Ishikawa (cell line): Measurements from ENCODE around the gene EIPR1.

ENCODE experiments used
- CEBPB ChIP-seq: IDR thresholded peaks from 2 replicates; pipeline ENCODE4 v1.6.1; 2012
- CREB1 ChIP-seq: IDR thresholded peaks from 2 replicates; pipeline ENCODE4 v1.6.1; 2012; ENCODE audit warnings: low read depth
- EGR1 ChIP-seq: IDR thresholded peaks from 2 replicates; pipeline ENCODE4 v1.6.1; 2012
- EP300 ChIP-seq: IDR thresholded peaks from 2 replicates; pipeline ENCODE4 v1.6.1; 2012; ENCODE audit warnings: borderline replicate concordance
- FOXM1 ChIP-seq: IDR thresholded peaks from 2 replicates; pipeline ENCODE4 v1.6.1; 2012; ENCODE audit warnings: low read depth, borderline replicate concordance
- NFIC ChIP-seq: IDR thresholded peaks from 2 replicates; pipeline ENCODE4 v1.6.1; 2012
- RAD21 ChIP-seq: IDR thresholded peaks from 2 replicates; pipeline ENCODE4 v1.6.1; 2012; ENCODE audit warnings: low read depth
- TAF1 ChIP-seq: IDR thresholded peaks from 2 replicates; pipeline ENCODE4 v1.6.1; 2012; ENCODE audit warnings: low read depth, mild to moderate bottlenecking
- TCF12 ChIP-seq: IDR thresholded peaks from 2 replicates; pipeline ENCODE4 v1.6.1; 2012; ENCODE audit warnings: low read depth
- TEAD4 ChIP-seq: IDR thresholded peaks from 2 replicates; pipeline ENCODE4 v1.6.1; 2012
- YY1 ChIP-seq: IDR thresholded peaks from 2 replicates; pipeline ENCODE4 v1.6.1; 2012; ENCODE audit warnings: low read depth
- ZBTB7A ChIP-seq: IDR thresholded peaks from 2 replicates; pipeline ENCODE4 v1.6.1; 2012; ENCODE audit warnings: low read depth
- TF ChIP-seq, protein P1 (sequence below): IDR thresholded peaks from 2 replicates; pipeline ENCODE4 v1.6.1; 2012; ENCODE audit warnings: low read depth, mild to moderate bottlenecking
- TF ChIP-seq, protein P2 (sequence below): IDR thresholded peaks from 2 replicates; pipeline ENCODE4 v1.6.1; 2012
- TF ChIP-seq, protein P3 (sequence below): IDR thresholded peaks from 2 replicates; pipeline ENCODE4 v1.6.1; 2012

EIPR1 gene

DNA sequence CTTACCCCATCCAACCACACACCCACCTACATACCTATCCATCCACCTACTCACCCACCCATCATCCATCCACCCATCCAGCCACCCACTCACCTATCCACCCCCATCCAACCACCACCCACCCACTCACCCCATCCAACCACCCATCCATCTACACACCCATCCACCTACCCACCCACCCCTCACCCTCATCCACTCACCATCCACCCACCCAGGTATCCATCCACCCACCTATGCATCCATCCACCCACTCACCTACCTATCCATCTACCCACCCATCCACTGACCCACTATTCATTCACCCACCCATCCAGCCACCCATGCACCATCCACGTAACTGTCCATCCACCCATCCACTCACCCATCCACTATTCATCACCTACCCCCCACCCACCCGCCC is 194.8 kb downstream of the EIPR1 start:
- TF ChIP-seq CEBPB (no peak), YY1 (no peak), ZBTB7A (no peak), EGR1 (no peak), TAF1 (no peak), NFIC (no peak), TCF12 (no peak), TEAD4 (no peak), RAD21 (no peak), FOXM1 (no peak)
- TF ChIP-seq, protein P1, sequence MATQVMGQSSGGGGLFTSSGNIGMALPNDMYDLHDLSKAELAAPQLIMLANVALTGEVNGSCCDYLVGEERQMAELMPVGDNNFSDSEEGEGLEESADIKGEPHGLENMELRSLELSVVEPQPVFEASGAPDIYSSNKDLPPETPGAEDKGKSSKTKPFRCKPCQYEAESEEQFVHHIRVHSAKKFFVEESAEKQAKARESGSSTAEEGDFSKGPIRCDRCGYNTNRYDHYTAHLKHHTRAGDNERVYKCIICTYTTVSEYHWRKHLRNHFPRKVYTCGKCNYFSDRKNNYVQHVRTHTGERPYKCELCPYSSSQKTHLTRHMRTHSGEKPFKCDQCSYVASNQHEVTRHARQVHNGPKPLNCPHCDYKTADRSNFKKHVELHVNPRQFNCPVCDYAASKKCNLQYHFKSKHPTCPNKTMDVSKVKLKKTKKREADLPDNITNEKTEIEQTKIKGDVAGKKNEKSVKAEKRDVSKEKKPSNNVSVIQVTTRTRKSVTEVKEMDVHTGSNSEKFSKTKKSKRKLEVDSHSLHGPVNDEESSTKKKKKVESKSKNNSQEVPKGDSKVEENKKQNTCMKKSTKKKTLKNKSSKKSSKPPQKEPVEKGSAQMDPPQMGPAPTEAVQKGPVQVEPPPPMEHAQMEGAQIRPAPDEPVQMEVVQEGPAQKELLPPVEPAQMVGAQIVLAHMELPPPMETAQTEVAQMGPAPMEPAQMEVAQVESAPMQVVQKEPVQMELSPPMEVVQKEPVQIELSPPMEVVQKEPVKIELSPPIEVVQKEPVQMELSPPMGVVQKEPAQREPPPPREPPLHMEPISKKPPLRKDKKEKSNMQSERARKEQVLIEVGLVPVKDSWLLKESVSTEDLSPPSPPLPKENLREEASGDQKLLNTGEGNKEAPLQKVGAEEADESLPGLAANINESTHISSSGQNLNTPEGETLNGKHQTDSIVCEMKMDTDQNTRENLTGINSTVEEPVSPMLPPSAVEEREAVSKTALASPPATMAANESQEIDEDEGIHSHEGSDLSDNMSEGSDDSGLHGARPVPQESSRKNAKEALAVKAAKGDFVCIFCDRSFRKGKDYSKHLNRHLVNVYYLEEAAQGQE, result no peak

DNA sequence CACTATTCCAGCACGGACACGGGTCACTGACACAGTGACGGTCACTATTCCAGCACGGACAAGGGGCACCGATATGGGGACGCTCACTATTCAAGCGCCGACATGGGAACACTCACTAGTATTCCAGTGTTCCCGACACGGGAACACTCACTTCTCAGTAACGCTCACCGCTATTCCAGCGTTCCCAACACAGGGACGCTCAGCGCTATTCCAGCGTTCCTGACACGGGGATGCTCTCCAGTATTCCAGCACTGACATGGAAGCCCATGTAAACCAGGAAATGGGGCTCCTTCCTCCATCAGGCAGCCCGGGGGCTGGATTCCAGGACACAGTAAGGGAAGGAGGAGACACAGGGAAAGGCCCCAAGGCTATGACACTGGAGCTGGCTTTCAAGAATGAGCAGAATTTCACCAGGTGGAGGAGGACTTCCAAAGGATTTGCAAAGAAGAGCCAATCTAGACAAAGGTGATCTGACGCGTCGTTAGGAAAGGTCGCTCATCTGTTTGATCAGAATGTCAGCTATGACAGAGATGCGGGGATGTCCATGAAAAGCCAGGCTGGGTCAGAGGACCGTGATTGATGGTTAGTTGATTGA is 196.1 kb downstream of the EIPR1 start:
- TF ChIP-seq EP300, result no peak
- no peak for TF ChIP-seq EGR1
- TF ChIP-seq, protein P1, result no peak
- TF ChIP-seq YY1, result no peak
- no peak for TF ChIP-seq CREB1
- TF ChIP-seq FOXM1, result no peak
- TF ChIP-seq ZBTB7A, result no peak
- TF ChIP-seq TAF1, result no peak
- TF ChIP-seq, protein P2, sequence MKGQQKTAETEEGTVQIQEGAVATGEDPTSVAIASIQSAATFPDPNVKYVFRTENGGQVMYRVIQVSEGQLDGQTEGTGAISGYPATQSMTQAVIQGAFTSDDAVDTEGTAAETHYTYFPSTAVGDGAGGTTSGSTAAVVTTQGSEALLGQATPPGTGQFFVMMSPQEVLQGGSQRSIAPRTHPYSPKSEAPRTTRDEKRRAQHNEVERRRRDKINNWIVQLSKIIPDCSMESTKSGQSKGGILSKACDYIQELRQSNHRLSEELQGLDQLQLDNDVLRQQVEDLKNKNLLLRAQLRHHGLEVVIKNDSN, result no peak
- no peak for TF ChIP-seq NFIC
- TF ChIP-seq RAD21, result no peak
- no peak for TF ChIP-seq TEAD4
- TF ChIP-seq TCF12, result no peak
- TF ChIP-seq CEBPB, result no peak
- TF ChIP-seq, protein P3, sequence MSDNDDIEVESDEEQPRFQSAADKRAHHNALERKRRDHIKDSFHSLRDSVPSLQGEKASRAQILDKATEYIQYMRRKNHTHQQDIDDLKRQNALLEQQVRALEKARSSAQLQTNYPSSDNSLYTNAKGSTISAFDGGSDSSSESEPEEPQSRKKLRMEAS, result no peak

DNA sequence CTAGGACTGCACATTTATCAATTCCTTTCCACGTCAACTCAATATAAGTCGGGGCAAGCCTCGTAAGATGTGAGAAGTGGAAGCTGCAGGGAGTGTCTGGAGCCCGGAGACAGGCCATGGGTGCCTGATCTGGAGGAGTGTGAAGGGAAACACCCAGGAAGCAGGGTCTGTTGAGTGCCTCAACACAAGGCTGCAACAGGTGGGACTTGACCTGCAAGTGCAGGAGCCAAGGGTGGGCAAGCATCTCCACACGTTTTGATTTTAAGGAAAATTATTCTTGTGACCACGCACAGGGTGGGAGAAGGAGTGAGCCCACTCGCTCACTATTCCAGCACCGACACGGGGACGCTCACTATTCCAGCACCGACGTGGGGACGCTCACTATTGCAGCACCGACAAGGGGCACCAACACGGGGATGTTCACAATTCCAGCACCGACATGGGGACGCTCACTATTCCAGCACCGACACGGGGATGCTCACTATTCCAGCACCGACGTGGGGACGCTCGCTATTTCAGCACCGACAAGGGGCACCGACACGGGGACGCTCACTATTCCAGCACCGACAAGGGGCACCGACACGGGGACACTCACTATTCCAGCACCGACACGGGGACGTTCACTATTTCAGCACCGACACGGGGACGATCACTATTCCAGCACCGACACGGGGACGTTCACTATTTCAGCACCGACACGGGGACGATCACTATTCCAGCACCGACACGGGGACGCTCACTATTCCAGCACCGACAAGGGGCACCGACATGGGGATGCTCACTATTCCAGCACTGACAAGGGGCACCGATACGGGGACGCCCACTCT is 197.3 kb downstream of the EIPR1 start:
- TF ChIP-seq FOXM1, result no peak
- TF ChIP-seq CREB1, result no peak
- TF ChIP-seq TAF1, result no peak
- no peak for TF ChIP-seq TCF12
- TF ChIP-seq EGR1, result no peak
- no peak for TF ChIP-seq TEAD4
- TF ChIP-seq, protein P2, result no peak
- TF ChIP-seq, protein P3, result no peak
- no peak for TF ChIP-seq NFIC
- no peak for TF ChIP-seq CEBPB
- TF ChIP-seq RAD21, result no peak

DNA sequence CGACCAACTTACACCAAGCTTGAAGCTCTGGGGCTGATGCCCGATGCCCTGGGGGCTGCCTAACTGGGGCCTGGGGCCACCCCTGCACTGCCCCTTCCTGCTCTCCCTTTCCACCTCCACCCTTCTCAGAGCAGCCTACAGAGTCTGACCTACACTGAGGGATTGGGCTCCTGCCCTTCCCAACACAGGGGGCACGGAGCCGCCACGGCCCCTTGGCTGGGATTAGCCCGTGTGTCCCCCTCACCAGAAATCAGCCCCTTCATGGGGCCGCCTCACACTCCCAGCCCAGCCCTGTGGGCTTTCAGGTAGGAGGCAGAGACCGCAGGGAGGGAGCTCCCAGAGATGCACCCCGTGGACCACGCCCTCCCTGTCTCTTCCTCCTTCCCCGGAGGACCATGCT is 198.0 kb downstream of the EIPR1 start:
- TF ChIP-seq NFIC, result no peak
- TF ChIP-seq, protein P1, result no peak
- TF ChIP-seq, protein P2, result no peak
- no peak for TF ChIP-seq CREB1
- TF ChIP-seq RAD21, result no peak
- no peak for TF ChIP-seq EGR1
- TF ChIP-seq FOXM1, result no peak
- no peak for TF ChIP-seq TAF1
- TF ChIP-seq TCF12, result no peak
- TF ChIP-seq, protein P3, result no peak
- TF ChIP-seq EP300, result no peak
- TF ChIP-seq CEBPB, result no peak
- TF ChIP-seq TEAD4, result no peak
- TF ChIP-seq ZBTB7A, result no peak
- TF ChIP-seq YY1, result no peak
